Measurements from ENCODE around the gene SLC27A3.
"Not testable (repeated sequence)": the region's sequence is repeated elsewhere in the genome, so short reads cannot be mapped to it uniquely, and the experiment has no call there.

SLC27A3 gene

GRCh38 chr1:153780551-153780950 lies 5.3 kb downstream of the SLC27A3 start:
- DNase-seq (ENCODE audit: low read depth): no peak

DNA sequence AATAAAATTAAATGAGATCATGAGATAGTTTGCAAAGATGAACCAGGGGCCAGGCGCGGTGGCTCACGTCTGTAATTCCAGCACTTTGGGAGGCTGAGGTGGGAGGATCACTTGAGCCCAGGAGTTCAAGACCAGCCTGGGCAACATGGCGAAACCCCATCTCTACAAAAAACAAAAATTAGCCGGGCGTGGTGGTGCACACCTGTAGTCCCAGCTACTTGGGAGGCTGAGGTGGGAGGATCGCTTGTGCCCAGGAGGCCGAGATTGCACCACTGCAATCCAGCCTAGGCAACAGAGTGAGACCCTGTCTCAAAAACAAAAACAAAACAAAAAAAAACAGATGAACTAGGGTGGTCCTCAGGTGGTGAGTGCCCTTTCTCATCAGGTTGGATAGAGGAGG lies 7.4 kb downstream of the SLC27A3 start:
- DNase-seq (ENCODE audit: low read depth): not testable (repeated sequence)

DNA sequence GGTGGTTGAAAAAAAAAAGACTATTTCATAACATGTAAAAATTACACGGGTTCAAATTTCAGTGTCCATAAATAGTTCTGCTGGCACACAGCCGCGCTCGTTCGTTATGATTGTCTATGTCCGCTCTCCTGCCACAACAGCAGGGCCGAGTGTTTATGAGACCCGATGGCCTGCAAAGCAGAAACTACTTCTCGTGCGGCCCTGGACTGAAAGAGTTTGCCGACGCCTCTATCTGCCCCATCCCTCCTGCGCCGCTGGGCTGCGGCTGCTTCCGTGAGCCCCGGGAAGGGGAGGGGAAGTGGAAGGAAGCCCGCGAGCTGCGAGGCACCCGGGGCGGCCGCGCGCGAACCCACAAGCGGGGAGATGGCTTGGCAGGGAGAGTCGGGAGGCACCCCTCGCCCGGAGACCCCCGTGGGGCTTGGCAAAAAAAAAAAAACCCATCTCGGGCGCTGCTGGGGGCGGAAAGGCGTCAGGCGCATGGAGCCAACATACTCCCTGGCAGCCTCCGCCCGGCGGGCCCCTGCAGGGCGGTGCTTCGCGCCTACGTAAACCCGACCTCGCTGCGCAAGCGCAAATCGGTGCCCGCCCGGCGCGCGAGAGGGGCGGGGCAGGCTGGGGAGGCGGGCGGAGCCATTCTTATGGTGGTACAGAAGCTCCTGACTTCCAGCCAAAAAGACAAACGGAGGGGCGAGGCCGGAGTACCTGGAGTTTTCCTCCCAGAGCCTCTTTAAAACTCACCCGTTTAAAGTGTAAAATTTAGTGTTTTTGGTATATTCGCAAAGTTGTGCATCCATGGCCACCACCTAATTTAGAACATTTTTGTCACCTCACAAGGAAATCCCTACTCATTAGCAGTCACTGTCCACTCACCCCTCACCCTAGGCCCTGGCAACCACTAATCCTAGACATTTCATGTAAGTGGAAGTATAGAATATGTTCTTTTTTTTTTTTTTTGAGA lies 8.3 kb downstream of the SLC27A3 start:
- peak; percentile 91 for DNase-seq (ENCODE audit: low read depth)

- no peak for DNase-seq (ENCODE audit: low read depth)
These were observed 11.0 kb downstream of the SLC27A3 start for GRCh38 chr1:153786038-153786790.

GRCh38 chr1:153789478-153790034 lies 14.3 kb downstream of the SLC27A3 start:
- no peak for DNase-seq (ENCODE audit: low read depth)

DNA sequence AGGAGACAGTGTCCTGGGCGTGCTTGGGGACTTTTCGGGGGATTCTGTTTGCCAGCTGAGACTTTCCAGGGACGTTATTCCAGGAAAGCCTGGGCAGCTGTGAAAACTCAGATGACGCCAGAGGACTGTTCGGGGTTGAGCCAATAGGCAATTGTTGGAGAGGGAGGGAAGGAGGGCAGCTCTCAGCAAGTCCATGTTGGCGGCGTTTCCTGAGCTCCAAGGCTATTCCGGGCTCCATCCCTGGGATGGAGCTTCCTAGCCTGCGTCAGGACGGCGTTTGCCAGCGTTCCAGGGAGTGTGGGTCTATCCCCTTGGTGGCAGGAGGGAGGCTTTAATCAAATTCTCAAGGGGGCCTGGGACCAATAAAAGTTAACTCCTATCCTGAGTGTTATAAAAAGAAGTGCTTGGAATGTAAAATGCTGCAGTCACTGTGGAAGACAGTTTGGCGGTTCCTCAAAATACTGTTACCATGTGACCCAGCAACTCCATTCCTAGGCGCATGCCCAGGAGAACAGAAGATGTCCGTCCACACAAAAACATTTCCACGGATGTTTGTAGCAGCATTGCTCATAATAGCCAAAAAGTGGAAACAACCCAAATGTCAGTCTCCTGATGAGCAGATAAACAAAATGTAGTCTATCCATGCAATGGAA lies 15.2 kb downstream of the SLC27A3 start:
- peak; percentile 59 for DNase-seq (ENCODE audit: low read depth)

GRCh38 chr1:153790966-153791647 lies 15.9 kb downstream of the SLC27A3 start:
- peak; percentile 92 for DNase-seq (ENCODE audit: low read depth)

DNA sequence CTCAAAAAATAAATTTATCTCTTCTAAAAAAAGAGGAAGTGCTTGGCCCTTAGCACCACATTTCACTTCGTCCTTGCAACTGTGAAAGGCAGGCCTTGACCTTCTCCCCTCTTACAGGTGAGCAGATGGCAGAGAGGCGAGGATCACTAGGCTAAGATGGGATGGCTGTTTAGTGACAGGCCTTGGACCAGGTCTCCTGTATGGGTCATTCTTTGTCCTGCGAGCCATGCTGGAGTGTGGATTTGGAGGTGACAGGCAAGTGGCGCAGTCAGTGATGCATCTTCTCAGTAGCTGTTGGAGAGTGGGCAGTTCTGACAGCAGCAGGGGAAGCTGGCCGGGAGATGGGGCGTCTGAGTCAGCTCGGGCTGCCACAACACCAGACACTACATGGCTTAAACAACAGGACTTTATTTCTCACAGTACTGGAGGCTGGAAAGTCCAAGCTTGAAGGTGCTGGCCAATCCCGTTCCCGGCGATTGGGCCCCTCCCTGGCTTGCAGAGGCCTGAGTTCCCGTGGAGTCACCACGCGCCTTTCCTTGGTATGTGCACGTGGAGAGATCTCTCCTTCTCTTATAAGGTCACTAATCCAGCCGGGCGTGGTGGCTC lies 16.5 kb downstream of the SLC27A3 start:
- DNase-seq (ENCODE audit: low read depth): peak; percentile 77

GRCh38 chr1:153792631-153793041 lies 17.4 kb downstream of the SLC27A3 start:
- no peak for DNase-seq (ENCODE audit: low read depth)

DNA sequence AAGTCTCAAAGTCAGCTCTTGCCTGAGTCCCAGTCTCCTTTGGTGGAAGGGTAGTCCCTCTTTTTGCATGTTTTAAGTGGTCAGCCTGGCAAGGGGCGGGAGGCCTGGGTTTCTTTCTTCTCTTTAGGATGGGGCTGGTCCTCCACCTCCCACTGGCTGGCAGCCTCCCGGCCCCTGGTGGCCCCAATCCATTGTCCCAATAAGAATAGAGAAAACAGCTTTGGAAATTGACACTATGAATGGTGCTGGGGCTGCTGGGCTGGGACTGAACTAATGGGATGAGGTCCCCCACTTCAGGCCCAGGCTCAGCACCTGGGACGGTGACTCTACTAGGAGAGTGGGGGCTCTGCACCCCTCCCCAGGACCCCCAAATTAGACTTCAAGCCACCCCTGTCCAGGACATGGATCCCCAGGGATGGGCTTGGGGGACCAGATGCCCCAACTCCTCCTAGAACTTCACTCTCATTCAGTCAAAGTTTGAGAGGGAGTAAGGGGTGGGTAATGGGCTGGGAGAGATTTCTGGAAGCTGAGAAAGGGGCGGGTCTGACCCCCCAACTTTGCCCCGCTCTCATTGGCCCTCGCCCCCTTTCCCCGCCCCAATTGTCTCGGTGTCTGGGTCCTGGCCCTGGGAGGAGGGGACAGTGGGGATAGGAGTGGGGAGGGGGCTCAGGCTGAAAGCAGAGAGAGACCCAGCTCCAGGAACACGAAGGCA lies 18.2 kb downstream of the SLC27A3 start:
- DNase-seq (ENCODE audit: low read depth): no peak

DNA sequence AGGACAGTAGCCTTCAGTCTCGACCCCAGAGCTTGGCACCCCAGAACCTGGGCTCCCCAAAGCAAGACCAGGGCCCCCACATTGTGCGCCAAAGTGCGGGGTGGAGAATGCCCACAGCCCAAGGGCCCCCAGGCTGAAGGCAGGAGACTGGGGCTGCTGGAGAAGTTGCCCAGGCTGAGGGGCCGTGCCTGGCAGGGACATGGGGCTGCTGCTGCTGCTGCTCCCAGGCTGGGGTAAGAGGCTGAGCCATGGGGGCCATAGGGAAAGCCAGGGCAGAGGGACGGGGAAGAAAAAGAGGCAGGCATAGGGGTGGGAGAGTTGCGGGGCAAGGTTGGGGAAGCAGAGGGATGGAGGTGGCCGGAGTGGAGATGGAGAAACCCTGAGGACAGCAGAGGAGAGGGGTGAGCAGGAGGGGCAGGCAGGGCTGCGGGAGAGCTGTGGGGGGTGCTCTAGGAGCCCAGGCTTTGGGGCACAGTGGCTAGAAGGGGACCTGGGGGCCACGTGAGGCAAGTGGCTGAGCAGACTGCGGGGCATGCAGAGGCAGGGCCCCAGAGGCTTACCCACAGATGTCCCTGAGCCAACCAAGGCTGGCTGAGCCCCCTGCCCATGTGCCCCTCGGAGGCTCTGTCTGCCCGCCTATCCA lies 18.9 kb downstream of the SLC27A3 start:
- no peak for DNase-seq (ENCODE audit: low read depth)

DNA sequence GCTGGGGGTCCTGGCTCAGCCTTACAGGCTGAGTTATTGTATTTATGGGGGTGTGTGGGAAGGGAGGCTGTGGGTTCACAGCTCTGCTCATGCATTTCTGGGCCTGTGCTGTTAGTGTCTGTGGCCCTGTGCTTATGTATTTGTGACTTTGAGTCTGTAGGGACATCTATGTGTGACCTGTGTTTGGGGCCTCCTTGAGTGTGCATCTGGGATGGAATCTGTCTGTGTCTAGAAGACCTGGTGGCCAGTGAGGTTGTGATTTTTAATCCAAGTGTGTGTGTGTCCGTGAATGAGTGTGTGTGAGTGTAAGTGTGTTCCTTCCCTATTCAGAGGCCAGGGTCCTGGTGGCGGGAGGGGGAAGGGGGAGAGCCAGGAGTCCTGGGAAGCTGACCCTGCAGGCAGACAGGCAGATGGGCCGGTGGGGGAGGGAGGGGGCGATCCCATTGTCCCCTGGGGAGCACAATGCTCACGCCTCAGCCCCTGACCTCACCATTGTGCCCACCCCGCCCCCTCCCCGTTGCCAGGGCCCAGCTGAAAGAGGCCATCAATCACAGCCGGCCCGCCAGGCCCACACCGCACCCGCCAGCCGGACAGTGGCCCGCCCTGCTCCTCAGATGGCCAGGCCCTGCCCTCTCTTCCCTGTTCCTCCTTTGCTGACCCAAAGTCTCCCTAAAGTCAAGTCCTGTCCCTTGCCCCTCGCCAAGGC lies 19.6 kb downstream of the SLC27A3 start:
- DNase-seq (ENCODE audit: low read depth): no peak

DNA sequence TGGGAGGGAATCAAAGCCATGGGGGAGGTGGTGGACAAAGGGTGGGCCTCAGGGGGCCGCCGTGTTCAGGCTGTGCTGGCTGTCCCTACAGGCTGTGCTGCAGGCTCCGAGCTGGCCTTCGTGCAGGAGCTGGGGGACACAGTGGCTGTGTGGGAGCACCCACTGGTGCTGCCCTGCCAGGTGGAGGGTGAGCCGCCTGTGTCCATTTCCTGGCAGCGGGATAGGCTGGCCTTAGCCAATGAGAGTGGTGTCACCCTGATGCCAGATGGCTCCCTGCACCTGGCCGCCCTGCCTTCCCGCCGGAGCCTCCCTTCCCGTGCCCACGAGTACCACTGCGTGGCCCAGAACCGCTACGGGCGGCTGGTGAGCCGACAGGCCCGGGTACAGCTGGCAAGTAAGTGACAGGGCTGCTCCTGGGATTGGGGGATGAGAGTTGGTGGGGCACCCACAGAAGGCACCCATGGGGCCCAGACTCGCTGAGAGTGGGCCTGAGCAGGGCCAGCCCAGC lies 20.2 kb downstream of the SLC27A3 start:
- no peak for DNase-seq (ENCODE audit: low read depth)

GRCh38 chr1:153795934-153796785 lies 21.0 kb downstream of the SLC27A3 start:
- DNase-seq (ENCODE audit: low read depth): no peak

DNA sequence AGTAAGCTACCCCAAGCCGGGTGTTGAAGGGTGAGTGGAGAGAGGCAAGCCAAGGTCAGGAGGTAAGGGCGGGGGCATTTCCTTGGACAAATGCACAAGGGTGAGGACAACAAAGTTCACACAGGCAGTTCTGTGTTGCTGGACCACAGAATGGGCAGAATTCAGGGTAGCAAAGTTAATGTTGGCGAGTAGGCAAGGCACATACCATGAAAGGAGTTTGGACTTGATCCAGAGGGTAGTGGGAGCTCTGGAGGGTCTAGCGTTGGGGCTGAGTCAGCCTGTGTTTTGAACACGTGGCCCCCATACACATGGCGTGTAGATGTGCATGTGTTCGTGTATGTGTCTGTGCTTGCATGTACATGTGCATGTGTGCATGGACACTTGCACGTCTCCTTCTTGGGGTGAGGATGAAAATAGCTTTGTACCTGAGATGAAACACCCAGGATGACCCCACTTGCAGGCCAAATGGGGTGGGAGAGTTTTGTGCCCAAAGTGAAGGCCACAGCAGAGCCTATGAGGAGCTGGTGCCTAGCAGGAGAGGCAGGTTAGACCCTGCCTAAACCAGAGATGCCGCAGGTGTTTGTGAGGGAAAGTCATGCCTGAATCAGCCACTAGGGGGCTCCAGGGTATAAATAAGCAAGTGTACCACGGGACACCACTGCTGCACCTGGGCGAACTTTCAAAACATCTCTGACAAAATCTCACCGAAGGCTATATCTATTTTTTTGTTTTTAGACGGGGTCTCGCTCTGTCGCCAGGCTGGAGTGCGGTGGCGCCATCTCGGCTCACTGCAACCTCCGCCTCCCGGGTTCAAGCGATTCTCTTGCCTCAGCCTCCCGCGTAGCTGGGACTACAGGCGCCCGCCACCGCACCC lies 21.8 kb downstream of the SLC27A3 start:
- DNase-seq (ENCODE audit: low read depth): peak; percentile 59

DNA sequence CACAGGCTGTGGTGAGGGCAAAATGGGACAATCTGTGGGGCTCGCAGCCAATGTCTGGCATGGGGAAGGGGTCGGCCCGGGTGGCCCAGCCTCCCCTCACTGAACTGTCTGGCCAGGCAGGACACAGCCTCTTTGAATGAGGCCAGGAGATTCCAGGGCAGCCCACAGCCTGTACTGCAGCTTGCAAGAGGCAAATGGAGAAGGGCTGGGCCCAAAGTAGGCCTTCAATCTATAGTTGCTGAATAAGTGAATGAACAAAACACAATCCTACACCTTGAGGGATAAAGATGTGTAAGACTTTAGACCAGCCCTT lies 23.2 kb downstream of the SLC27A3 start:
- no peak for DNase-seq (ENCODE audit: low read depth)

- no peak for DNase-seq (ENCODE audit: low read depth)
These were observed 23.8 kb downstream of the SLC27A3 start for GRCh38 chr1:153799016-153799415.

Measured in iris pigment epithelial cell (primary cell).